ENCODE data around the gene ZFHX2. TPM values are rescaled to one million over a fixed set of nuclear protein-coding genes. Genes with fewer than 3 reads are reported as not detected.

ZFHX2 gene
- total and polyA plus RNA-seq, 2 of the 13 experiments (the other 11 are each of a cell fraction or from before 2014, with no cell fraction given): 0.17 to 0.44 TPM

DNA sequence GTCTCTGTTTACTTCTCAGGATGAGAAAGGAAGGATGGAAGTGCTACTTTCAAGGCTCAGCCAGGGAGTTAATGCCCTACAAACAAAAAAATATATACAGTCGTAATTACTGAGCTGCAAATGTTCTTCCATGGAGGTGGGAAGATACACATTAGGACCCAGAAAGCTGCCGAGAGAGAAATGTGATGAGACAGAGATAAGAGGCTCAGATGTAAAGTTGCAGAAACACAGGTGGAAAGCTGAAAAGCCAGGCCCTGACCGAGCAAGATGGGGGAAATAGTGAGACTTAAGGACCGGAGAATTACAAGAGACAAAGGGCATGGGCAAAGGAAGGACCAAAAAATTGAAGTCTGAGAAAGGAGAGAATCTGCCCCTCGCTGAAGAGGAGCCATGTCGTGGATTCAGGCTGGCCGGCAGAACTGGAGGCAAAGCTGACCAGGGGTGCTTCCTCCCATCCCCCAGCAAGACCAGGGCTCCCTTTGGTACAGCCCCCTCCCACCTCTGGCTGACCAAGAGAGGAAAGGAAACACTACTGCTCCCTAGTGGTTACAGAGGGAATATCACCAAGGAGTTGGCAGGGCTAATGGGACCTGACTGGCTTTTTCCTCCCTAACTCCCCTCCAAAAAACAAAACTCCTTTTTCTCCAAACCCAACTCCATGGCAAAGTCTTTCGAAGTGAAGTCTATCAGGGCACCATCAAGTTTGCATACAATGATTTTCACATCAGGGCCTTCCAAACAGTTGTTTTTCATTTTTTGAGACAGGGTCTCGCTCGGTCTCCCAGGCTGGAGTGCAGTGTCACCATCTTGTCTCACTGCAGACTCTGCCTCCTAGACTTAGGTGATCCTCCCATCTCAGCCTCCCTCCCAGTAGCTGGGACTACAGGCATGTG is 12.1 kb downstream of the ZFHX2 start (continued):
- TF ChIP-seq SYNCRIP (IDR thresholded peaks at IDR 0.05; ENCODE audit: insufficient read depth, low read depth, low read length) (no peak), PAX8 (CRISPR knock-in tag; IDR thresholded peaks at IDR 0.05; ENCODE audit: borderline replicate concordance) (no peak), ZNF513 (CRISPR knock-in tag; conservative IDR thresholded peaks at IDR 0.05) (no peak), PHF21A (CRISPR knock-in tag; IDR thresholded peaks at IDR 0.05) (no peak), MIER2 (CRISPR knock-in tag; IDR thresholded peaks at IDR 0.05) (peak; percentile 24; the same call in 1 of the 2 replicates), ZNF317 (CRISPR knock-in tag; IDR thresholded peaks at IDR 0.05) (0 out of 2 replicates have a peak, but pooled peaks have one; percentile 48), UBTF (CRISPR knock-in tag; IDR thresholded peaks at IDR 0.05) (no peak), HMG20A (CRISPR knock-in tag; IDR thresholded peaks at IDR 0.05; ENCODE audit: borderline replicate concordance) (no peak), ELF1 (CRISPR knock-in tag; IDR thresholded peaks at IDR 0.05) (no peak), TBP (CRISPR knock-in tag; IDR thresholded peaks at IDR 0.05) (no peak), ZNF784 (CRISPR knock-in tag; IDR thresholded peaks at IDR 0.05; ENCODE audit: borderline replicate concordance) (no peak), TFDP2 (CRISPR knock-in tag; IDR thresholded peaks at IDR 0.05) (no peak), KDM3A (CRISPR knock-in tag; IDR thresholded peaks at IDR 0.05; ENCODE audit: low read depth) (no peak), GTF3A (CRISPR knock-in tag; conservative IDR thresholded peaks at IDR 0.05) (no peak), FOSL1 (CRISPR knock-in tag; IDR thresholded peaks at IDR 0.05; ENCODE audit: borderline replicate concordance) (no peak), NFRKB (IDR thresholded peaks at IDR 0.05) (no peak), MEIS2 (CRISPR knock-in tag; IDR thresholded peaks at IDR 0.05) (peak; percentile 28; the same call in 1 of the 2 replicates), ERF (CRISPR knock-in tag; IDR thresholded peaks at IDR 0.05) (peak; percentile 63; the same call in 1 of the 2 replicates), ELF4 (CRISPR knock-in tag; IDR thresholded peaks at IDR 0.05; ENCODE audit: borderline replicate concordance) (no peak), HOXA3 (CRISPR knock-in tag; IDR thresholded peaks at IDR 0.05) (no peak; the same call in 1 of the 2 replicates)
- TF ChIP-seq, protein P1, sequence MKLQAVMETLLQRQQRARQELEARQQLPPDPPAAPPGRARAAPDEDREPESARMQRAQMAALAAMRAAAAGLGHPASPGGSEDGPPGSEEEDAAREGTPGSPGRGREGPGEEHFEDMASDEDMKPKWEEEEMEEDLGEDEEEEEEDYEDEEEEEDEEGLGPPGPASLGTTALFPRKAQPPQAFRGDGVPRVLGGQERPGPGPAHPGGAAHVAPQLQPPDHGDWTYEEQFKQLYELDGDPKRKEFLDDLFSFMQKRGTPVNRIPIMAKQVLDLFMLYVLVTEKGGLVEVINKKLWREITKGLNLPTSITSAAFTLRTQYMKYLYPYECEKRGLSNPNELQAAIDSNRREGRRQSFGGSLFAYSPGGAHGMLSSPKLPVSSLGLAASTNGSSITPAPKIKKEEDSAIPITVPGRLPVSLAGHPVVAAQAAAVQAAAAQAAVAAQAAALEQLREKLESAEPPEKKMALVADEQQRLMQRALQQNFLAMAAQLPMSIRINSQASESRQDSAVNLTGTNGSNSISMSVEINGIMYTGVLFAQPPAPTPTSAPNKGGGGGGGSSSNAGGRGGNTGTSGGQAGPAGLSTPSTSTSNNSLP (IDR thresholded peaks at IDR 0.05; ENCODE audit: low read depth, low read length): no peak
- TF ChIP-seq, protein P2, sequence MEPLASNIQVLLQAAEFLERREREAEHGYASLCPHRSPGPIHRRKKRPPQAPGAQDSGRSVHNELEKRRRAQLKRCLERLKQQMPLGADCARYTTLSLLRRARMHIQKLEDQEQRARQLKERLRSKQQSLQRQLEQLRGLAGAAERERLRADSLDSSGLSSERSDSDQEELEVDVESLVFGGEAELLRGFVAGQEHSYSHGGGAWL (CRISPR knock-in tag; IDR thresholded peaks at IDR 0.05): no peak

Data from HepG2 (cell line).